GM19238 (cell line): Measurements from ENCODE around the gene AKNAD1.
"Not testable (repeated sequence)": the region's sequence is repeated elsewhere in the genome, so short reads cannot be mapped to it uniquely, and the experiment has no call there.

Source experiments
- DNase-seq: peaks from one replicate; pipeline ENCODE4 v3.0.0; 2011; ENCODE audit warnings: low spot score; ENCODE audit not compliant: insufficient read length

Gene AKNAD1

GRCh38 chr1:108785264-108785663 is 71.6 kb downstream of the AKNAD1 start:
- DNase-seq: no peak

GRCh38 chr1:108781575-108781944 is 75.3 kb downstream of the AKNAD1 start:
- not testable (repeated sequence) for DNase-seq

- DNase-seq: no peak
Measured at GRCh38 chr1:108780937-108781574, 75.8 kb downstream of the AKNAD1 start.

GRCh38 chr1:108779455-108779854 is 77.4 kb downstream of the AKNAD1 start:
- no peak for DNase-seq

- DNase-seq: no peak
Measured at GRCh38 chr1:108777839-108778238, 79.1 kb downstream of the AKNAD1 start.

- no peak for DNase-seq
Measured at GRCh38 chr1:108767708-108768107, 89.2 kb downstream of the AKNAD1 start.

GRCh38 chr1:108767115-108767514 is 89.8 kb downstream of the AKNAD1 start:
- no peak for DNase-seq
